Keratinocyte (primary cell): ENCODE results near the gene ADD2. TPM values are rescaled to one million over a fixed set of nuclear protein-coding genes. Genes with fewer than 3 reads are reported as not detected.

Experiments used
- DNase-seq: peaks from one replicate; pipeline ENCODE4 v3.0.0-alpha.2; 2011; ENCODE audit warnings: low read depth, missing footprints, low spot score
- FAIRE-seq: peaks from 2 replicates; lab custom pipeline; 2011; peaks lifted over from hg19 to GRCh38; lab: Jason Lieb, UNC
- H2AFZ ChIP-seq: 2 replicates; pipeline ENCODE4 v1.6.0; 2012; ENCODE audit warnings: low read length, control low read depth, inconsistent platforms; ENCODE audit not compliant: control insufficient read depth
- H3K27ac ChIP-seq: 2 replicates; pipeline ENCODE4 v1.5.1; 2011; ENCODE audit warnings: low read length; ENCODE audit not compliant: control insufficient read depth, insufficient read depth
- H3K27me3 ChIP-seq: 3 replicates; pipeline ENCODE4 v1.6.0; 2011; ENCODE audit warnings: low read length; ENCODE audit not compliant: control insufficient read depth, insufficient read depth; ENCODE audit errors: extremely low read depth
- H3K36me3 ChIP-seq, 2 experiments: 2 replicates in 1 of 2; 3 replicates in 1 of 2; pipeline ENCODE4 v1.5.1; 2011; ENCODE audit warnings: low read length in 2 of 2, mild to moderate bottlenecking in 1 of 2; ENCODE audit not compliant: control insufficient read depth in 2 of 2, insufficient read depth in 2 of 2; ENCODE audit errors: extremely low read depth in 1 of 2
- H3K4me1 ChIP-seq: 3 replicates; pipeline ENCODE4 v1.5.1; 2011; ENCODE audit warnings: low read length; ENCODE audit not compliant: control insufficient read depth, insufficient read depth; ENCODE audit errors: extremely low read depth
- H3K4me2 ChIP-seq: 3 replicates; pipeline ENCODE4 v1.6.0; 2011; ENCODE audit warnings: low read depth, low read length; ENCODE audit not compliant: control insufficient read depth, insufficient read depth; ENCODE audit errors: extremely low read depth
- H3K4me3 ChIP-seq, 3 experiments: fragments of 200-600 bp in 1 of 3; sonication (generic) in 1 of 3; 2 replicates in 2 of 3; 3 replicates in 1 of 3; pipeline ENCODE4 v1.5.1; 2011 to 2016; ENCODE audit warnings: low read length in 3 of 3, mild to moderate bottlenecking in 3 of 3, control low read depth in 2 of 3, inconsistent platforms in 1 of 3, low read depth in 1 of 3, mixed read lengths in 1 of 3, mixed run types in 1 of 3, moderate library complexity in 1 of 3; ENCODE audit not compliant: control insufficient read depth in 2 of 3, insufficient read depth in 2 of 3; ENCODE audit errors: extremely low read depth in 1 of 3
- H3K79me2 ChIP-seq: 2 replicates; pipeline ENCODE4 v1.6.0; 2012; ENCODE audit warnings: low read length; ENCODE audit not compliant: control insufficient read depth, insufficient read depth
- H3K9ac ChIP-seq: 3 replicates; pipeline ENCODE4 v1.6.0; 2011; ENCODE audit warnings: low read length; ENCODE audit not compliant: control insufficient read depth, insufficient read depth; ENCODE audit errors: extremely low read depth
- H3K9me1 ChIP-seq: 3 replicates; pipeline ENCODE4 v1.6.0; 2011; ENCODE audit warnings: low read length; ENCODE audit not compliant: control insufficient read depth, insufficient read depth; ENCODE audit errors: extremely low read depth
- H3K9me3 ChIP-seq: 2 replicates; pipeline ENCODE4 v1.5.1; 2012; ENCODE audit warnings: low read depth, low read length; ENCODE audit not compliant: control insufficient read depth
- H4K20me1 ChIP-seq: 3 replicates; pipeline ENCODE4 v1.6.0; 2011; ENCODE audit warnings: low read length; ENCODE audit not compliant: control insufficient read depth, insufficient read depth; ENCODE audit errors: extremely low read depth
- CTCF ChIP-seq, 3 experiments: IDR thresholded peaks in 1 of 3; conservative IDR thresholded peaks in 1 of 3; optimal IDR thresholded peaks in 1 of 3; 2 replicates in 2 of 3; 3 replicates in 1 of 3; pipeline versions ENCODE3 to v1.5.1; 2011; ENCODE audit warnings: low read length in 3 of 3, mild to moderate bottlenecking in 3 of 3, moderate library complexity in 2 of 3, control low read depth in 1 of 3, inconsistent platforms in 1 of 3; ENCODE audit not compliant: insufficient read depth in 2 of 3; ENCODE audit errors: extremely low read depth in 1 of 3
- EZH2 ChIP-seq: IDR thresholded peaks from one replicate; pipeline ENCODE4 v1.6.1; 2012; ENCODE audit warnings: inconsistent platforms, mild to moderate bottlenecking, low read length, moderate library complexity
- dilution Hi-C: fragments of 300-500 bp; cut with MboI; formaldehyde crosslinking; loops from one replicate; pipeline ENCODE4 v1.7.0; 2020; ENCODE audit warnings: low sequenced_read_pairs; ENCODE audit not compliant: extremely low pct_ligation_motif_present
- polyA plus RNA-seq, 5 experiments: library from polyadenylated mRNA; depleted of rRNA in 3 of 5; stranded (reverse) in 3 of 5; stranded (forward) in 1 of 5; unstranded in 1 of 5; fragments of >200 nt; gene quantifications; 1 replicate in 1 of 5; 2 replicates in 3 of 5; 3 replicates in 1 of 5; pipeline versions ENCODE4 v1.2.1 to v1.2.3, GENCODE V29; 2011 to 2012; ENCODE audit warnings: missing spikeins in 2 of 5, low read depth in 1 of 5, low replicate concordance in 1 of 5

The ADD2 gene
- polyA plus RNA-seq, 1 donor (not counting 4 experiments of a cell fraction or from before 2014, with no cell fraction given) = 0.05 TPM

DNA sequence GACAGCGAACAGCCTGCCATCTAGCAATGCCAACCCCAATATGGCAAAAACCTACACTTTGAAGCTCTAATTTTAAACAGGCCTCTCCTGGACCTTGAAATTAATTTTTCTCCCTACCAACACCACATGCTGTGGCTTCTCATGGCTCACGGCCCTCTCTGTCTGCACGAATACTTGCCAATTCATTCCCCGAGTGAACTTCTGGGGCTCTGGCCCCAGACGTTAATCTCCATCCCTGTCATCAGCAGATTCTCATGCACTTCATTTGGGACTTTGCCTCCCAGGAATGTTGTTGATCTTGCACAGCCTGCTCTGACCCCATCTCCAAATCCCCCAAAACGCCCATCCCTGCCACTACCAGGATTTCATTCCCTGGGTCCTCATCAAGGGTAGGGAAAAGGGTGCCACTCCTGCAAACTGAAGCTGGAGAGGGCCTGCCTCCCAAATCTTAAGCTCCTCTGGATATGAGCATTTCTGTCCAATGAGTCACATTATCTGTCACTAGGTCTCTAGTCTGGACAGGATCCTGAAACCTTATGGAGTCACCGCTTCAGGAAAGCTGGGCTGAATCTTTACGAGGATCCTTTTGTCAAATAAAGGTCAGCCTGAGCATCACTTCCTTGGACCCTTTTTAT, 12.0 kb upstream of the ADD2 start:
- no peaks in the 10 kb centered on the region for H3K36me3 ChIP-seq
- FAIRE-seq = peak; percentile 88
- peaks cover 25% of the 10 kb centered on the region for H3K4me1 ChIP-seq
- H3K4me2 ChIP-seq = no peak overlapping the region
- H3K9me3 ChIP-seq = no peaks in the 10 kb centered on the region
- H2AFZ ChIP-seq = no peak overlapping the region
- H3K9me1 ChIP-seq = no peaks in the 10 kb centered on the region
- no peaks in the 10 kb centered on the region for H3K27me3 ChIP-seq
- dilution Hi-C loops = loop anchor here (25.0 kb wide), 1 partner anchor 468 kb away; the partner anchor contains the start of gene FAM136A
- H3K79me2 ChIP-seq = no peaks in the 10 kb centered on the region
- no peaks in the 10 kb centered on the region for H4K20me1 ChIP-seq
- no peak for DNase-seq
- no peak overlapping the region for H3K9ac ChIP-seq
- no peak overlapping the region for H3K4me3 ChIP-seq
- no peak for TF ChIP-seq EZH2
- no peak for TF ChIP-seq CTCF (optimal IDR thresholded peaks at IDR 0.05 in 1 of 3, IDR thresholded peaks at IDR 0.05 in 1 of 3, conservative IDR thresholded peaks at IDR 0.05 in 1 of 3; ENCODE audit: extremely low read depth in 1 of 3, insufficient read depth in 2 of 3, low read length in 3 of 3)
- H3K27ac ChIP-seq = no peak overlapping the region

DNA sequence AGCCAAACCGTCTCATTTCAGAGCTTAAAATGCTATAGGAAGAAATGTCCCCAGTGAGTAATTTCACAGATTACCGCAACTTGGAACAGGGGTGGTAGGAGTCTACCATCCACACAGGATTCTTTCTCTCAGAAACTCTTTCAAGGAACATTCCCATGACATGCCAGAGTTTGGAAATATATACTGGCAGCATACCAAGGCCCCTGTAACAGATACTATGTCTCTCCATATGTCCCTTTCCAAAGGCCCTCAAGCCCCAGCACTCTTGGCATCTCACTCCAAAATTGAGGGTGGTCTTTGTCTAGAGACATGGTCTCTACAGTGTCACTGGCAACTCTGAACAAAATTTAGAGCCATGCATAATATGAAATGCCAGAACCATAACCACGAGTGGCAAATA, 11.5 kb upstream of the ADD2 start:
- Histone ChIP-seq H2AFZ (no peak overlapping the region), H3K36me3 (no peaks in the 10 kb centered on the region), H3K9ac (no peak overlapping the region), H3K27ac (no peak overlapping the region), H3K4me2 (no peak overlapping the region), H3K9me3 (no peaks in the 10 kb centered on the region), H4K20me1 (no peaks in the 10 kb centered on the region), H3K4me1 (peaks cover 25% of the 10 kb centered on the region), H3K79me2 (no peaks in the 10 kb centered on the region), H3K9me1 (no peaks in the 10 kb centered on the region), H3K27me3 (no peaks in the 10 kb centered on the region), H3K4me3 (no peak overlapping the region)
- FAIRE-seq (no peak), DNase-seq (no peak)
- no peak for TF ChIP-seq CTCF (optimal IDR thresholded peaks at IDR 0.05 in 1 of 3, IDR thresholded peaks at IDR 0.05 in 1 of 3, conservative IDR thresholded peaks at IDR 0.05 in 1 of 3; ENCODE audit: extremely low read depth in 1 of 3, insufficient read depth in 2 of 3, low read length in 3 of 3)
- no peak for TF ChIP-seq EZH2
- dilution Hi-C loops = loop anchor here (25.0 kb wide), 1 partner anchor 467 kb away; the partner anchor contains the start of gene FAM136A
